MM.1S (cell line): ENCODE data around the gene COPS9.

Experiments
- EZH2 ChIP-seq: fragments of 300-600 bp; sonication (generic); optimal IDR thresholded peaks from 2 replicates; pipeline ENCODE3; 2017; ENCODE audit warnings: low read depth, mild to moderate bottlenecking, antibody characterized with exemption, low read length, mixed read lengths
- EZH2phosphoT487 ChIP-seq: fragments of 300-600 bp; sonication (generic); IDR thresholded peaks from 2 replicates; pipeline ENCODE4 v1.6.1; 2018; ENCODE audit warnings: antibody characterized with exemption, low read length
- TF ChIP-seq, protein P1 (sequence below): fragments of 300-600 bp; sonication (generic); IDR thresholded peaks from 2 replicates; pipeline ENCODE4 v1.5.1; 2016; ENCODE audit warnings: antibody characterized with exemption, low read length, mixed read lengths

DNA sequence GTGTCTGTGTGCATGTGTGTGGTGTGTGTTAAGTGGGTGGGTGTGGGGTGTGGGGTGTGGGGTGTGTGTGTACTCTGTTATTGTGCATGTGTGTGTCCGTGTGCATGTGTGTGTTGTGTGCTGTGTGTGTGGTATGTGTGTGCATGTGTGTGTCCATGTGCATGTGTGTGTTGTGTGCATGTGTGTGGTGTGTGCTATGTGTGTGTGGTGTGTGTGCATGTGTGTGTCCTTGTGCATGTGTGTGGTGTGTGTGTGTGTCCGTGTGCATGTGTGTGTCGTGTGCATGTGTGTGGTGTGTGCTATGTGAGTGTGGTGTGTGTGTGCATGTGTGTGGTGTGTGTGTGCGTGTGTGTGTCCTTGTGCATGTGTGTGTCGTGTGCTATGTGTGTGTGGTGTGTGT, 11.3 kb upstream of the COPS9 start:
- TF ChIP-seq, protein P1, sequence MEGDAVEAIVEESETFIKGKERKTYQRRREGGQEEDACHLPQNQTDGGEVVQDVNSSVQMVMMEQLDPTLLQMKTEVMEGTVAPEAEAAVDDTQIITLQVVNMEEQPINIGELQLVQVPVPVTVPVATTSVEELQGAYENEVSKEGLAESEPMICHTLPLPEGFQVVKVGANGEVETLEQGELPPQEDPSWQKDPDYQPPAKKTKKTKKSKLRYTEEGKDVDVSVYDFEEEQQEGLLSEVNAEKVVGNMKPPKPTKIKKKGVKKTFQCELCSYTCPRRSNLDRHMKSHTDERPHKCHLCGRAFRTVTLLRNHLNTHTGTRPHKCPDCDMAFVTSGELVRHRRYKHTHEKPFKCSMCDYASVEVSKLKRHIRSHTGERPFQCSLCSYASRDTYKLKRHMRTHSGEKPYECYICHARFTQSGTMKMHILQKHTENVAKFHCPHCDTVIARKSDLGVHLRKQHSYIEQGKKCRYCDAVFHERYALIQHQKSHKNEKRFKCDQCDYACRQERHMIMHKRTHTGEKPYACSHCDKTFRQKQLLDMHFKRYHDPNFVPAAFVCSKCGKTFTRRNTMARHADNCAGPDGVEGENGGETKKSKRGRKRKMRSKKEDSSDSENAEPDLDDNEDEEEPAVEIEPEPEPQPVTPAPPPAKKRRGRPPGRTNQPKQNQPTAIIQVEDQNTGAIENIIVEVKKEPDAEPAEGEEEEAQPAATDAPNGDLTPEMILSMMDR, result no peak
- TF ChIP-seq EZH2, result no peak
- no peak for TF ChIP-seq EZH2phosphoT487
